Femur (tissue), 1 donor: ENCODE measurements around the gene OTOP3.

Experiments
- DNase-seq: peaks from one replicate; pipeline ENCODE4 v3.0.0-alpha.2; 2017

OTOP3 gene

DNA sequence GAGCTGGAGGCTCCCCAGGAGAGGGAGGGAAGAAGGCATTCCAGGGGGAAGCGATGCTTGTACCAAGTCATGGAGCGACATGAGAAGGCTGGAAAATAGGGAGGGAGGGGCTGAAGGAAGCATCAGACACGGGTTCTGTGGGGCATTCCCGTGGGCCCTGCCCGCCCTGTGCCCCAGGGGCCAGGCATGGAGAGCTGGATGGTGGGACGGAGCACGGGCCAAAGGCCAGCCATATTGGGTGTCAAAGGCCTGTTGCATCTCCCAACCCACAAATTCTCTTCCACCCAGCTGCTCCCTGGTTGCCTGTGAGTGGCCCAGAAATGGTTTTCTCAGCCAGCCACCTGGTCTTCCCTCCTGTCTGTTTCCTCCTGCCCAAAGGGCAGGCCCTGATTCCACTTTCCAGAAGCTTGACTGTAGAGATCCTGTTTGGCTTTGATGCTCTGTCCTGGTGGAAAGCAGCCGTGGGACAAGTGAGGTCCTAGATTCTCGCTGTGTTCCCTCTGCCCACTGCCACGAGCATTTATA, 54.9 kb downstream of the OTOP3 start:
- no peak for DNase-seq

DNA sequence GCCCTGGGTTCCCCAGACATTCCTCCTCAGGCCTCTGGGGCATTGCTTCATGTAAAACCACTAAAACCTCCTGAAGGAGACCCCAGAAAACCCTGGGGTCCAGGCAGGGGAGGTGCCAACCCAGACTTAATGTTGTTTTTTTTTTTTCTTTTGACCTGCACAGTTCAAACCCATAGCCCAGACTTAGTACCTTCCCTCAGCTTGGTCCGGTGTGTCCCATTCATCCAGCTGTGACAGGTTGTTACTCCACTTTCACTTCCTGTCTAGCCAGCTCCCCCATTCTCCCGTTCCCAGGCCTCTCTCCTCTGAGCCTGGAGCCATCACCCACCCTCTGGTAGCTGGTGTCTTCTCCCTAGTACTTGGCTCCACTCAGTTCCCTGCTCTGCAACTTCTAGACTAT, 56.5 kb downstream of the OTOP3 start:
- no peak for DNase-seq

DNA sequence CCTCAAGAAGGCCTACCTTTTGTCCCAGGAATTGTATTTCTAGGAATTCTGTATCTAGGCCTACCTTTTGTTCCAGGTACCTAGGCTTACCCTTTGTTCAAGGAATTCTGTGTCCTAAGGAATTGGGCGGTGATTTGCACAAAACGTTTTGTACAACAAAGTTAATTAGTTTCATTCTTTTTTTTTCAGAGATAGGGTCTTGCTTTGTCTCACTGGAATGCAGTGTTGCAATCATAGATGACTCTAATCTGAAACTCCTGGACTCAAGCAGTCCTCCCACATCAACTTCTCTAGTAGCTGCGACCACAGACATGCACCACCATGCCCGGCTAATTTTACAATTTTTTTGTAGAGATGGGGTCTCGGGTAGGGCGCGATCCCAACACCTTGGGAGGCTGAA, 58.7 kb downstream of the OTOP3 start:
- DNase-seq, result no peak

DNA sequence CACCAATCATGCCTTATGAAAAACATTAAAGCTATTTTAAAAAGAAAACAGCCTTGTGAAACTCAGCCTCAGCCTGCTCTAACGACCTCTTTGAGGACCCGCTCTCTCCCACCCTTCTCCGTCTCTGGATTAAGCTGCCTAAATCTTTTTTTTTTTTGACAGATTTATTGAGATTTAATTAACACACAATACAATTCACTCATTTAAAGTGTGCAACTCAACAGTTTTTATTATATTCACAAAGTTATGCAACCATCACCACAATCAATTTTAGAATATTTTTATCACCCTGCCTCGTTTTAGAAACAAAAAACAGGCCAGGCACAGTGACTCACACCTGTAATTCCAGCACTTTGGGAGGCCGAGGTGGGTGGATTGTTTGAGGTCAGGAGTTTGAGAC, 60.1 kb downstream of the OTOP3 start:
- no peak for DNase-seq

DNA sequence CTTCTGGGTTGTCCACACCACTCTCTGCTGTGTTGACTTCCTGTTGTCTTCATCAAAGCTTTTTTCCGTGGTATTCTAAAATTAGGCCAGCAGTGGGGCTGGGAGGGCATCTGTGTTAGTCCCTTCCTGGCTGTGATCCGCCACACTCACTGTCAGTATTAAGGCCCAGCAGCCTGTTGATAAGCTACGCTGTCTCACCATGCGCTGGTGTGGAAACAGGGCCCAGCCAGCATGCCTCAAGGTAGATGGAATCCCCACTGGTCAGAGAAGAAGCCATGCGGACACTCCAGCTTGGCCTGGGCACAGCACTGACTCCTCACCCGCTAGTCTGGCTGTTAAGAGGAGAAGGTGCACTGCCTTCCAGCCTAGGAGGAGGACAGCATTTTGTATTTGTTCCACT, 63.1 kb downstream of the OTOP3 start:
- no peak for DNase-seq

DNA sequence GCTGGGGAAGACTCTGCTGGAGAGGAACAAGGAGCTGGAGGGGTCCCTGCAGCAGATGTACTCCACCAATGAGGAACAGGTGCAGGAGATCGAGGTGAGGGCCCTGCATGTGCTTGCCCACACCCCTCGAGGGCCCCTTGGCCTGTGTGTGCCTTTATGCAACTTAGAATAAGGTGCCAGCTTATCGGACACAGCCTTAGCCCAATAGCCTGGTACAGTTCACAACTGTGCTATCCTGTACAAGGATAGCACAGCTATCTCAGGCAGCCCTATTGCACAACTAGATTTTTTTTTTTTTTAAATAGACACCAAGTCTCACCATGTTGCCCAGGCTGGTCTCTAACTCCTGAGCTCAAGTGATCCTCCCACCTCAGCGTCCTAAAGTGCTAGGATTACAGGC, 63.8 kb downstream of the OTOP3 start:
- DNase-seq, result no peak
